ENCODE measurements around the gene RPIA. TPM values are rescaled to one million over a fixed set of nuclear protein-coding genes. Genes with fewer than 3 reads are reported as not detected.

Gene RPIA
- total RNA-seq, 2 donors from 2014 or later, result 26.1 to 39.5 TPM

DNA sequence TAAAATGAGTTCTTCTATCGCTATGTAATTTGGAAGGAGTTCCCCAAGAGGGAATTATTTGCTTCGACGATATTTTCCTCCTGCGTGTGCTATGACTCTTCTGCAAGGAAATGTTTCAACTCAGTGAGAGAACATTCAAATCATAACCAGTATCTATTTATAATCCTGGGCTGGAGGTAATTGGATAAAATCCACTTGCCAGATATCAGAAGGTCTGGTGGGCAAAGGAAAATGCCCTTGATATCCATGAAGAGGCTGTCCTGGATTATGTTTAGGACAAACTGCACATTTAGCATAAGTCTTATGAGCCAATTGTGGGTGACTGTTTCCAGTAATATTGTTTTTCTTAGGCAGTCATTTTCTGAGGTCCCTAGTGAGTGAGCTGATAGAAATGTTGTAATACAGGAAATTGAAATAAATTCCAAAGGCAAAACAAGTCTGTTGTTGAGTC lies 17.7 kb downstream of the RPIA start:
- intact Hi-C loops (cut with DNase I), result no loop called here
- Histone ChIP-seq H3K9me3 (no peaks in the 10 kb centered on the region), H3K27me3 (no peaks in the 10 kb centered on the region), H3K9ac (ENCODE audit: low read depth in 2 of 2, low read length in 2 of 2) (no peak overlapping the region), H3K4me3 (no peak overlapping the region), H3K36me3 (no peaks in the 10 kb centered on the region), H3K4me1 (no peaks in the 10 kb centered on the region), H3K27ac (no peak overlapping the region)
- TF ChIP-seq, protein P1, sequence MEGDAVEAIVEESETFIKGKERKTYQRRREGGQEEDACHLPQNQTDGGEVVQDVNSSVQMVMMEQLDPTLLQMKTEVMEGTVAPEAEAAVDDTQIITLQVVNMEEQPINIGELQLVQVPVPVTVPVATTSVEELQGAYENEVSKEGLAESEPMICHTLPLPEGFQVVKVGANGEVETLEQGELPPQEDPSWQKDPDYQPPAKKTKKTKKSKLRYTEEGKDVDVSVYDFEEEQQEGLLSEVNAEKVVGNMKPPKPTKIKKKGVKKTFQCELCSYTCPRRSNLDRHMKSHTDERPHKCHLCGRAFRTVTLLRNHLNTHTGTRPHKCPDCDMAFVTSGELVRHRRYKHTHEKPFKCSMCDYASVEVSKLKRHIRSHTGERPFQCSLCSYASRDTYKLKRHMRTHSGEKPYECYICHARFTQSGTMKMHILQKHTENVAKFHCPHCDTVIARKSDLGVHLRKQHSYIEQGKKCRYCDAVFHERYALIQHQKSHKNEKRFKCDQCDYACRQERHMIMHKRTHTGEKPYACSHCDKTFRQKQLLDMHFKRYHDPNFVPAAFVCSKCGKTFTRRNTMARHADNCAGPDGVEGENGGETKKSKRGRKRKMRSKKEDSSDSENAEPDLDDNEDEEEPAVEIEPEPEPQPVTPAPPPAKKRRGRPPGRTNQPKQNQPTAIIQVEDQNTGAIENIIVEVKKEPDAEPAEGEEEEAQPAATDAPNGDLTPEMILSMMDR (IDR thresholded peaks at IDR 0.05), result no peak
- no peak for DNase-seq

GRCh38 chr2:88711289-88711688 lies 19.8 kb downstream of the RPIA start:
- no peaks in the 10 kb centered on the region for H3K9me3 ChIP-seq
- no peak overlapping the region for H3K9ac ChIP-seq (ENCODE audit: low read depth in 2 of 2, low read length in 2 of 2)
- TF ChIP-seq, protein P1 (IDR thresholded peaks at IDR 0.05), result no peak
- H3K4me1 ChIP-seq, result no peaks in the 10 kb centered on the region
- H3K27ac ChIP-seq, result no peak overlapping the region
- H3K27me3 ChIP-seq, result no peaks in the 10 kb centered on the region
- intact Hi-C loops (cut with DNase I), result no loop called here
- no peak overlapping the region for H3K4me3 ChIP-seq
- no peak for DNase-seq
- H3K36me3 ChIP-seq, result no peaks in the 10 kb centered on the region

GRCh38 chr2:88711897-88712296 lies 20.4 kb downstream of the RPIA start:
- no peak for DNase-seq
- Histone ChIP-seq H3K27ac (no peak overlapping the region), H3K36me3 (no peaks in the 10 kb centered on the region), H3K9me3 (no peaks in the 10 kb centered on the region), H3K4me3 (no peak overlapping the region), H3K4me1 (no peaks in the 10 kb centered on the region), H3K27me3 (no peaks in the 10 kb centered on the region), H3K9ac (ENCODE audit: low read depth in 2 of 2, low read length in 2 of 2) (no peak overlapping the region)
- intact Hi-C loops (cut with DNase I), result no loop called here
- TF ChIP-seq, protein P1 (IDR thresholded peaks at IDR 0.05), result no peak

GRCh38 chr2:88713408-88713807 lies 21.9 kb downstream of the RPIA start:
- H3K36me3 ChIP-seq, result no peaks in the 10 kb centered on the region
- H3K4me1 ChIP-seq, result no peaks in the 10 kb centered on the region
- no peak overlapping the region for H3K4me3 ChIP-seq
- H3K9me3 ChIP-seq, result no peaks in the 10 kb centered on the region
- DNase-seq, result no peak
- TF ChIP-seq, protein P1 (IDR thresholded peaks at IDR 0.05), result no peak
- H3K9ac ChIP-seq (ENCODE audit: low read depth in 2 of 2, low read length in 2 of 2), result no peak overlapping the region
- H3K27me3 ChIP-seq, result no peaks in the 10 kb centered on the region
- intact Hi-C loops (cut with DNase I), result no loop called here
- H3K27ac ChIP-seq, result no peak overlapping the region

DNA sequence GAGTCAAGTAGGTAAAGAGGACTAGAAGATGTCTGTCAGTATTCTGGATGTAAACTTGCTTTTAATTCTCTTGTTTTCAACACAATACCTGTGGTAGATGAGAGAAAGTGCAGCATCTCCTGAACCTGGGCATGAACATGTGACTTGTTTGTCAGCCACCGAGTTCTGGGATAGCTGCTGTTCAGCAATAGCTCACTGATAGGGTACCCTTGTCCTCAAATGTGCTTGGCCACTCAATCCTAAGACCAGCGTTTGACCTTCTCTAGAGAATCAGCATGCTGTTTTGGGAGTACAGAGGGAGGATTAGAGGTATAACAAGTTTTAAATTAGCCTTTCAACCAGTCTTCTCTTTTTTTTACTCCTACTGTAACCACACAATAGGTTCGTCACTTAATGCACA lies 23.2 kb downstream of the RPIA start:
- Histone ChIP-seq H3K36me3 (no peaks in the 10 kb centered on the region), H3K4me1 (no peaks in the 10 kb centered on the region), H3K27me3 (no peaks in the 10 kb centered on the region), H3K4me3 (no peak overlapping the region), H3K9ac (ENCODE audit: low read depth in 2 of 2, low read length in 2 of 2) (no peak overlapping the region), H3K27ac (no peak overlapping the region), H3K9me3 (no peaks in the 10 kb centered on the region)
- intact Hi-C loops (cut with DNase I), result no loop called here
- TF ChIP-seq, protein P1 (IDR thresholded peaks at IDR 0.05), result no peak
- no peak for DNase-seq

DNA sequence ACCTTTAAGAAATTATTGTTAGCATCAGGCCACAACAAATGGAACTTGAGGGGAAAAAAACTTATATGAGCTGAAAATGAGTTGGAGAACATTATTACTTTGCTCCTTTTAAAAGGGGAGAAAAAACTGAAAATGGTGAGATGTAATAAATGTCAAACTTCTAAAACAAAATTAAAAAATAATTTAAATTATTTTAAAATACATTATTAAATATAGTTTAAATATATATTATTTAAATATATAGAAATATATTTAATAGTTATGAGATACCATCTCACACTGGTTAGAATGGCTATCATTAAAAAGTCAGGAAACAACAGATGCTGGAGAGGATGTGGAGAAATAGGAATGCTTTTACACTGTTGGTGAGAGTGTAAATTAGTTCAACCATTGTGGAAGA lies 28.9 kb downstream of the RPIA start:
- TF ChIP-seq, protein P1 (IDR thresholded peaks at IDR 0.05), result no peak
- intact Hi-C loops (cut with DNase I), result no loop called here

More for the DNA sequence above, 28.9 kb downstream of the RPIA start:
- Histone ChIP-seq H3K36me3 (no peaks in the 10 kb centered on the region), H3K27me3 (no peaks in the 10 kb centered on the region), H3K4me1 (no peaks in the 10 kb centered on the region), H3K27ac (no peak overlapping the region), H3K4me3 (no peak overlapping the region), H3K9ac (ENCODE audit: low read depth in 2 of 2, low read length in 2 of 2) (no peak overlapping the region), H3K9me3 (no peaks in the 10 kb centered on the region)
- no peak for DNase-seq
